Activated T-cell treated with anti-CD3 and anti-CD28 coated beads, Interleukin-2, amount 50 U/mL, for 24 hours (primary cell): ENCODE measurements around the gene SCIN.

Experiments
- DNase-seq: peaks from one replicate; pipeline ENCODE4 v3.0.0-alpha.2; 2020
- H3K27ac Mint-ChIP-seq: 2 replicates; pipeline ENCODE4 v1.8.0; 2020; ENCODE audit warnings: mild to moderate bottlenecking, mixed read lengths
- H3K27me3 Mint-ChIP-seq: 2 replicates; pipeline ENCODE4 v1.8.0; 2020; ENCODE audit warnings: mixed read lengths
- H3K36me3 Mint-ChIP-seq: 2 replicates; pipeline ENCODE4 v1.8.0; 2020; ENCODE audit warnings: low read depth, mixed read lengths
- H3K4me1 Mint-ChIP-seq: 2 replicates; pipeline ENCODE4 v1.8.0; 2020; ENCODE audit warnings: low read depth, mixed read lengths
- H3K4me3 Mint-ChIP-seq: 2 replicates; pipeline ENCODE4 v1.8.0; 2020; ENCODE audit warnings: mild to moderate bottlenecking, moderate library complexity, mixed read lengths
- H3K9me3 Mint-ChIP-seq: 2 replicates; pipeline ENCODE4 v1.8.0; 2020; ENCODE audit warnings: mixed read lengths

The SCIN gene

GRCh38 chr7:12619461-12620069 lies 49.0 kb downstream of the SCIN start:
- no peak for DNase-seq
- Mint-ChIP-seq H3K4me1 (no peaks in the 10 kb centered on the region), H3K4me3 (no peak overlapping the region), H3K36me3 (no peaks in the 10 kb centered on the region), H3K9me3 (no peaks in the 10 kb centered on the region), H3K27me3 (peaks cover 4% of the 10 kb centered on the region), H3K27ac (no peak overlapping the region)

GRCh38 chr7:12620371-12620770 lies 49.9 kb downstream of the SCIN start:
- H3K27ac Mint-ChIP-seq: no peak overlapping the region
- DNase-seq: no peak
- no peaks in the 10 kb centered on the region for H3K9me3 Mint-ChIP-seq
- no peak overlapping the region for H3K4me3 Mint-ChIP-seq
- H3K36me3 Mint-ChIP-seq: no peaks in the 10 kb centered on the region
- H3K4me1 Mint-ChIP-seq: no peaks in the 10 kb centered on the region
- peaks cover 4% of the 10 kb centered on the region for H3K27me3 Mint-ChIP-seq

- Mint-ChIP-seq H3K9me3 (no peaks in the 10 kb centered on the region), H3K4me1 (peaks cover 8% of the 10 kb centered on the region), H3K27ac (no peak overlapping the region), H3K36me3 (no peaks in the 10 kb centered on the region), H3K27me3 (peaks cover 25% of the 10 kb centered on the region), H3K4me3 (no peak overlapping the region)
- DNase-seq: no peak
Observed at GRCh38 chr7:12623223-12623622, 52.7 kb downstream of the SCIN start.

GRCh38 chr7:12623885-12624498 lies 53.5 kb downstream of the SCIN start:
- Mint-ChIP-seq H3K27me3 (peaks cover 29% of the 10 kb centered on the region), H3K4me1 (peaks cover 8% of the 10 kb centered on the region), H3K36me3 (no peaks in the 10 kb centered on the region), H3K4me3 (no peak overlapping the region), H3K9me3 (no peaks in the 10 kb centered on the region), H3K27ac (no peak overlapping the region)
- no peak for DNase-seq

- no peak overlapping the region for H3K27ac Mint-ChIP-seq
- DNase-seq: no peak
- H3K9me3 Mint-ChIP-seq: no peaks in the 10 kb centered on the region
- peaks cover 8% of the 10 kb centered on the region for H3K4me1 Mint-ChIP-seq
- H3K4me3 Mint-ChIP-seq: no peak overlapping the region
- H3K27me3 Mint-ChIP-seq: peaks cover 31% of the 10 kb centered on the region
- no peaks in the 10 kb centered on the region for H3K36me3 Mint-ChIP-seq
Observed at GRCh38 chr7:12625836-12626235, 55.3 kb downstream of the SCIN start.

GRCh38 chr7:12629816-12630512 lies 59.4 kb downstream of the SCIN start:
- Mint-ChIP-seq H3K4me3 (no peak overlapping the region), H3K36me3 (no peaks in the 10 kb centered on the region), H3K27me3 (peaks cover 32% of the 10 kb centered on the region), H3K4me1 (peaks cover 11% of the 10 kb centered on the region), H3K27ac (no peak overlapping the region), H3K9me3 (no peaks in the 10 kb centered on the region)
- no peak for DNase-seq

- Mint-ChIP-seq H3K36me3 (no peaks in the 10 kb centered on the region), H3K9me3 (no peaks in the 10 kb centered on the region), H3K4me3 (no peak overlapping the region), H3K27ac (no peak overlapping the region), H3K4me1 (peaks cover 11% of the 10 kb centered on the region), H3K27me3 (peaks cover 30% of the 10 kb centered on the region)
- DNase-seq: no peak
Observed at GRCh38 chr7:12630513-12630819, 59.9 kb downstream of the SCIN start.

GRCh38 chr7:12633582-12633981 lies 63.1 kb downstream of the SCIN start:
- Mint-ChIP-seq H3K4me1 (peaks cover 18% of the 10 kb centered on the region), H3K27me3 (peaks cover 7% of the 10 kb centered on the region), H3K9me3 (no peaks in the 10 kb centered on the region), H3K27ac (no peak overlapping the region), H3K4me3 (no peak overlapping the region), H3K36me3 (no peaks in the 10 kb centered on the region)
- no peak for DNase-seq

GRCh38 chr7:12635830-12636229 lies 65.3 kb downstream of the SCIN start:
- DNase-seq: no peak
- no peaks in the 10 kb centered on the region for H3K9me3 Mint-ChIP-seq
- peaks cover 4% of the 10 kb centered on the region for H3K27me3 Mint-ChIP-seq
- peak overlapping the region; percentile 7 for H3K27ac Mint-ChIP-seq
- peak overlapping the region; percentile 57 for H3K4me3 Mint-ChIP-seq
- peaks cover 19% of the 10 kb centered on the region for H3K4me1 Mint-ChIP-seq
- no peaks in the 10 kb centered on the region for H3K36me3 Mint-ChIP-seq

GRCh38 chr7:12637328-12637727 lies 66.8 kb downstream of the SCIN start:
- Mint-ChIP-seq H3K4me3 (no peak overlapping the region), H3K27me3 (no peaks in the 10 kb centered on the region), H3K4me1 (peaks cover 19% of the 10 kb centered on the region), H3K27ac (no peak overlapping the region), H3K9me3 (no peaks in the 10 kb centered on the region), H3K36me3 (no peaks in the 10 kb centered on the region)
- no peak for DNase-seq

- Mint-ChIP-seq H3K4me3 (no peak overlapping the region), H3K27me3 (no peaks in the 10 kb centered on the region), H3K4me1 (peaks cover 19% of the 10 kb centered on the region), H3K36me3 (no peaks in the 10 kb centered on the region), H3K27ac (no peak overlapping the region), H3K9me3 (no peaks in the 10 kb centered on the region)
- no peak for DNase-seq
Observed at GRCh38 chr7:12637819-12638592, 67.5 kb downstream of the SCIN start.

GRCh38 chr7:12638851-12639456 lies 68.4 kb downstream of the SCIN start:
- H3K4me1 Mint-ChIP-seq: peaks cover 16% of the 10 kb centered on the region
- no peak for DNase-seq
- H3K9me3 Mint-ChIP-seq: no peaks in the 10 kb centered on the region
- no peaks in the 10 kb centered on the region for H3K27me3 Mint-ChIP-seq
- H3K36me3 Mint-ChIP-seq: no peaks in the 10 kb centered on the region
- H3K4me3 Mint-ChIP-seq: no peak overlapping the region
- H3K27ac Mint-ChIP-seq: no peak overlapping the region

- Mint-ChIP-seq H3K36me3 (no peaks in the 10 kb centered on the region), H3K27me3 (no peaks in the 10 kb centered on the region), H3K4me1 (peaks cover 16% of the 10 kb centered on the region), H3K9me3 (no peaks in the 10 kb centered on the region), H3K4me3 (no peak overlapping the region), H3K27ac (no peak overlapping the region)
- DNase-seq: no peak
Observed at GRCh38 chr7:12640299-12641096, 70.0 kb downstream of the SCIN start.

GRCh38 chr7:12641196-12641595 lies 70.7 kb downstream of the SCIN start:
- Mint-ChIP-seq H3K27me3 (no peaks in the 10 kb centered on the region), H3K27ac (no peak overlapping the region), H3K9me3 (no peaks in the 10 kb centered on the region), H3K4me1 (peaks cover 9% of the 10 kb centered on the region), H3K36me3 (no peaks in the 10 kb centered on the region), H3K4me3 (no peak overlapping the region)
- no peak for DNase-seq
